Activated CD4-positive, alpha-beta memory T cell treated with anti-CD3 and anti-CD28 coated beads, Interleukin-2, amount 10 ng/mL, durations not matched to agents 7 days and 5 days (primary cell): ENCODE results near the gene PRPF19. TPM values are rescaled to one million over a fixed set of nuclear protein-coding genes. Genes with fewer than 3 reads are reported as not detected.

Source experiments
- CTCF ChIA-PET: fragments of 350-600 bp; sonication (Branson Sonifier 250); formaldehyde crosslinking; loops from one replicate; lab custom pipeline; 2021; ENCODE audit warnings: antibody characterized with exemption, inconsistent platforms; lab: Charles Lee
- POLR2A ChIA-PET: fragments of 350-600 bp; sonication (Branson Sonifier 250); formaldehyde crosslinking; loops from one replicate; lab custom pipeline; 2021; ENCODE audit warnings: antibody characterized with exemption; lab: Charles Lee
- DNase-seq: peaks from one replicate; pipeline ENCODE4 v3.0.0-alpha.2; 2020
- H3K27ac Mint-ChIP-seq: one replicate; pipeline ENCODE4 v1.8.0; 2021; ENCODE audit warnings: mild to moderate bottlenecking, mixed read lengths
- H3K27me3 Mint-ChIP-seq: one replicate; pipeline ENCODE4 v1.8.0; 2021; ENCODE audit warnings: mixed read lengths
- H3K36me3 Mint-ChIP-seq: one replicate; pipeline ENCODE4 v1.8.0; 2021; ENCODE audit warnings: low read depth, mixed read lengths
- H3K4me1 Mint-ChIP-seq: one replicate; pipeline ENCODE4 v1.8.0; 2021; ENCODE audit warnings: mixed read lengths
- H3K4me3 Mint-ChIP-seq: one replicate; pipeline ENCODE4 v1.8.0; 2021; ENCODE audit warnings: mild to moderate bottlenecking, mixed read lengths
- H3K9me3 Mint-ChIP-seq: one replicate; pipeline ENCODE4 v1.8.0; 2021; ENCODE audit warnings: mixed read lengths
- total RNA-seq, 2 experiments: library from RNA; stranded (reverse); gene quantifications; one replicate each; pipeline ENCODE4 v1.2.3, GENCODE V29; 2021

PRPF19 gene
- total RNA-seq, 2 experiments from 2014 or later = 99.2 to 103 TPM

- ChIA-PET CTCF (interaction anchor here (0.7 kb wide), 1 partner anchor 11 kb away, joined by 3 read pairs; no protein-coding TSS in a partner anchor), POLR2A (interaction anchor here (1.1 kb wide), 1 partner anchor 10 kb away, joined by 3 read pairs; no protein-coding TSS in a partner anchor)
- H3K9me3 Mint-ChIP-seq = no peaks in the 10 kb centered on the region
- H3K27ac Mint-ChIP-seq = no peak overlapping the region
- H3K27me3 Mint-ChIP-seq = peaks cover under 1% of the 10 kb centered on the region
- no peak overlapping the region for H3K4me3 Mint-ChIP-seq
- H3K36me3 Mint-ChIP-seq = peaks cover 48% of the 10 kb centered on the region
- H3K4me1 Mint-ChIP-seq = peaks cover 27% of the 10 kb centered on the region
- no peak for DNase-seq
Measured at GRCh38 chr11:60918939-60919265, 12.5 kb upstream of the PRPF19 start.

DNA sequence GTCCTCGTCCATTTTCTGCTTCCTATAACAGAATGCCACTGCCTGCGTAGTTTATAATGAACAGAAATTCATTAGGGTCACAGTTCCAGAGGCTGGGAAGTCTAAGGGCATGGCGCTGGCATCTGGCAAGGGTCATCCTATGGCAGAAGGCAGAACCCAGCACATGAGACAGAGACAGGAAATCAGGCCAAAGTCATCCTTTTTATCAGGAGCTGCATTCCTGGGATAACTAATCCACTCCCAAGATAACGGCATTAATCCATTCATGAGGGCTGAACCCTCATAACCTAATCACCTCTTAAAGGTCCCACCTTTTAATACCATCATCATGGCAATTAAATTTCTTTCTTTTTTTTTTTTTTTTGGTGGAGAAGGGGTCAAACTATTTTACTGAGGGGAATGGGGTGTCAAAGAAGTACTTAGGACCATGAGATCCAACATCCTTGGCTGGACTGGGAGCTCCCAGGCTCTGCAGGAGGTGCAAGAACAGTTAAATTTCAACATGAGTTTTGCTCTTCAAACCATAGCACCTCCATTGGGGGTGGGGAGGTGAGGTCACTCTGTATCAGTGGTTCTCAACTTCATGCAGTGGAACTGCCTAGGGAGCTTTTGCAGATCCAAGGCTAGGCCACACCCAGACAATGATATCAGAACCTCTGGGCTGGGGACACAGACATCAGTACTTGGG, 12.0 kb upstream of the PRPF19 start:
- Mint-ChIP-seq H3K9me3 (no peaks in the 10 kb centered on the region), H3K27ac (no peak overlapping the region), H3K4me1 (peaks cover 29% of the 10 kb centered on the region), H3K36me3 (peaks cover 46% of the 10 kb centered on the region), H3K27me3 (no peaks in the 10 kb centered on the region), H3K4me3 (no peak overlapping the region)
- ChIA-PET POLR2A (interaction anchor here (0.5 to 1.3 kb wide), 2 partner anchors 124 to 130 kb away, joined by 3 to 5 read pairs; no protein-coding TSS in a partner anchor), CTCF (no interaction called here)
- no peak for DNase-seq

GRCh38 chr11:60917267-60917666, 10.9 kb upstream of the PRPF19 start:
- POLR2A ChIA-PET = interaction anchor here (1.3 kb wide), 1 partner anchor 125 kb away, joined by 5 read pairs; no protein-coding TSS in a partner anchor
- Mint-ChIP-seq H3K27me3 (no peaks in the 10 kb centered on the region), H3K36me3 (peaks cover 34% of the 10 kb centered on the region), H3K9me3 (no peaks in the 10 kb centered on the region), H3K4me3 (no peak overlapping the region), H3K27ac (no peak overlapping the region), H3K4me1 (peaks cover 38% of the 10 kb centered on the region)
- DNase-seq = no peak
- CTCF ChIA-PET = interaction anchor here (0.5 to 0.6 kb wide), 2 partner anchors 55 to 261 kb away, joined by 3 read pairs; no protein-coding TSS in a partner anchor

GRCh38 chr11:60916669-60917206, 10.4 kb upstream of the PRPF19 start:
- DNase-seq = no peak
- POLR2A ChIA-PET = interaction anchor here (1.1 to 4.4 kb wide), 4 partner anchors 12 to 475 kb away, joined by 3 to 66 read pairs (median 4); partner anchors contain the start of genes PRPF19 and VPS37C
- Mint-ChIP-seq H3K27ac (no peak overlapping the region), H3K9me3 (no peaks in the 10 kb centered on the region), H3K27me3 (no peaks in the 10 kb centered on the region), H3K4me3 (no peak overlapping the region), H3K4me1 (peaks cover 43% of the 10 kb centered on the region), H3K36me3 (peaks cover 32% of the 10 kb centered on the region)
- CTCF ChIA-PET = interaction anchor here (0.5 to 2.2 kb wide), 4 partner anchors 13 to 271 kb away, joined by 3 to 9 read pairs (median 3); no protein-coding TSS in a partner anchor

DNA sequence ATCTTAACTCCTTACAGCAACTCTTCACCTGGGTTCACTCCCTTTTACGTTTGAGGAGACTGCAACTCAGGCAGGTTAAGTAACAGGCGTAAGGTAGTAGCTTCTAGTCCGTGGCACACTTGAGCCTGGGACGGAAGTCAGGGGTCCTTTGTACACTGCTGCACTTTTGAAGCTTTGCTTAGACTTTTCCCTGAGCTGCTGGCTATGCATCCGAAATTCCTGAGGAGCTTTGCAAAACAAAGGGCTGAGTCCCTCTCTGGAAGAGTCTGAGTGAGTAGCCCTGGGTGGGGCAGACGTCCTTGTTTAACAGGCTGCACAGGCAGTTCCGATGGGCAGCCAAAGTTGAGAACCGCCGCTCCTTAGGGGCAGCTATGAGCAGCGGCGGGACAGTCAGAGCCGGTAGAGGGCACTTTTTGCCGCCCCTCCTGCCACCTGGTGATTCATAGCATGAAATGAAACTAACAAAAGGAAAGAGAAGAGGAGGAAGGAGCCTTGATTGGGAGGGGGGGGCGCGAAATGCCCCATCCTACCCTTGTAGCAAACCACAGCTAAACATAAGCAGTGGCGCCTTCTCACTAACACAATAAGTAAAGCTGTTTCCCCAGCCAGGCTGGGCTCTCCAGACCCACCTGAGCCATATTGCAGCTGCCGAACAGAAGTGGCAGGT, 9.0 kb upstream of the PRPF19 start:
- peaks cover 48% of the 10 kb centered on the region for H3K4me1 Mint-ChIP-seq
- ChIA-PET POLR2A (interaction anchor here (0.6 to 4.4 kb wide), 23 partner anchors 9 to 476 kb away, joined by 3 to 66 read pairs (median 5); partner anchors contain the start of genes CYB561A3, PRPF19, TMEM132A and TMEM138), CTCF (interaction anchor here (0.7 to 4.9 kb wide), 28 partner anchors 8 to 272 kb away, joined by 3 to 52 read pairs (median 3); partner anchors contain the start of gene PRPF19)
- no peaks in the 10 kb centered on the region for H3K9me3 Mint-ChIP-seq
- H3K4me3 Mint-ChIP-seq = peak overlapping the region; percentile 96
- peak overlapping the region; percentile 90 for H3K27ac Mint-ChIP-seq
- peak; percentile 84 for DNase-seq
- peaks cover 19% of the 10 kb centered on the region for H3K36me3 Mint-ChIP-seq
- H3K27me3 Mint-ChIP-seq = no peaks in the 10 kb centered on the region

- Mint-ChIP-seq H3K9me3 (no peaks in the 10 kb centered on the region), H3K36me3 (peaks cover 12% of the 10 kb centered on the region), H3K27me3 (no peaks in the 10 kb centered on the region), H3K4me3 (peak overlapping the region; percentile 96), H3K27ac (peak overlapping the region; percentile 90), H3K4me1 (peaks cover 48% of the 10 kb centered on the region)
- ChIA-PET POLR2A (interaction anchor here (0.8 to 4.4 kb wide), 18 partner anchors 9 to 477 kb away, joined by 3 to 66 read pairs (median 5); partner anchors contain the start of genes CYB561A3, PRPF19, TMEM132A and TMEM138), CTCF (interaction anchor here (0.8 to 4.9 kb wide), 26 partner anchors 7 to 273 kb away, joined by 3 to 52 read pairs (median 4); partner anchors contain the start of gene PRPF19)
- peak; percentile 44 for DNase-seq
Measured at GRCh38 chr11:60914633-60915247, 8.4 kb upstream of the PRPF19 start.

DNA sequence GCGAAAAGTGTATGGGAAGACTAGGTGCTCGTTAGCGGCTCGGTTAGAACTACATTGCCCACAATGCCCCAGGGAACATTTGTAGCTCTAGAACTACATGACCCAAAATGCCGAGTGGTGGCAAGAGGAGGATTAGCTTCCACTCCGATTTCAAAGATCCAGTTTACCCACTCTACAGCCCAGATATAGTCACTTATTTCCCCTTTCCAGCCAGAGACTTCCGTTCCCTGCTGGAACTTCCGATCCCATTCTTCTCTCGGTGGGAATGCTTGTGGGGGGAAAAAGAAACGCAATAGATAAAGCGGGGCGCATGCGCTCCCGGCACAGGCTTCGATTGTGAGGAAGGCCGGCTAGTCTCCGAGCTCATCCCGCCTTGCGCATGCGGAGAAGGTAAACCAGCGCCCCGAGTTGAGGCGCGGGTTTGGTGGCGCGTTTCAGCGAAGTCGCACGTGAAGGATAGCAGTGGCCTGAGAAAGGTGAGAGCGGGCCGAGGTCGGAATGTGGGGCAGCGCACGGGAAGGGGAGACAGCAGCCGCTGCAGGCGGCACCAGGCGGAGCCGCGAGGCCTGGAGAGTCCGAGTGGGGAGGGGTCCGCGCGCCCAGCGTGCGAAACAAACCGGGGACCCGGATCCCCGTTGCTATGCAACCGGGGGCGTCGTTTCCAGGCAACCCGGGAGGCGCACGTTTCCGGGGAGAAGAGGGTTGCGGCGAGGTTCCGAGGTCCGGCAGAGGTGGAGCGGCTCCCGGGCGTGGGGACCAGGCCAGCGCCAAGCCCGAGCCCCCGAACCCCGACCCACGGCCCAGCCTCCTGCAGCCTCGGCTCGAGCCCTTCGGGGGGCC, 7.6 kb upstream of the PRPF19 start, which contains the start of gene TMEM109:
TSS of gene TMEM109 (plus strand) at position 366 of the 840 bp plus-strand sequence. CDS start 5,536 bp downstream, outside the sequence.
- Mint-ChIP-seq H3K4me1 (peaks cover 46% of the 10 kb centered on the region), H3K4me3 (peak within 1 kb of the TSS; percentile 96), H3K36me3 (peaks cover 10% of the 10 kb centered on the region), H3K27ac (peak within 1 kb of the TSS; percentile 95), H3K27me3 (peaks cover 7% of the 10 kb centered on the region), H3K9me3 (no peaks in the 10 kb centered on the region)
- CTCF ChIA-PET = interaction anchor here (0.8 to 4.9 kb wide), 17 partner anchors 11 to 602 kb away, joined by 3 to 52 read pairs (median 4); partner anchors contain the start of genes CYB561A3, PRPF19 and TMEM138
- POLR2A ChIA-PET = interaction anchor here (0.6 to 4.4 kb wide), 17 partner anchors 9 to 516 kb away, joined by 3 to 66 read pairs (median 5); partner anchors contain the start of genes CPSF7, PRPF19, SDHAF2 and TMEM132A
- DNase-seq = peak; percentile 88

GRCh38 chr11:60912851-60913528, 6.6 kb upstream of the PRPF19 start:
- no peak for DNase-seq
- Mint-ChIP-seq H3K36me3 (peaks cover 10% of the 10 kb centered on the region), H3K4me1 (peaks cover 43% of the 10 kb centered on the region), H3K27ac (no peak overlapping the region), H3K4me3 (peak overlapping the region; percentile 96), H3K27me3 (peaks cover 16% of the 10 kb centered on the region), H3K9me3 (no peaks in the 10 kb centered on the region)
- CTCF ChIA-PET = interaction anchor here (0.9 to 4.9 kb wide), 13 partner anchors 10 to 603 kb away, joined by 3 to 52 read pairs (median 5); partner anchors contain the start of genes CYB561A3, PRPF19 and TMEM138
- POLR2A ChIA-PET = interaction anchor here (0.6 to 4.4 kb wide), 15 partner anchors 8 to 517 kb away, joined by 3 to 66 read pairs (median 4); partner anchors contain the start of genes CPSF7, PRPF19, SDHAF2 and TMEM132A

- Mint-ChIP-seq H3K27me3 (peaks cover 16% of the 10 kb centered on the region), H3K4me3 (peak overlapping the region; percentile 3), H3K9me3 (no peaks in the 10 kb centered on the region), H3K27ac (peak overlapping the region; percentile 44), H3K4me1 (peaks cover 45% of the 10 kb centered on the region), H3K36me3 (peaks cover 10% of the 10 kb centered on the region)
- ChIA-PET POLR2A (interaction anchor here (0.7 to 1.9 kb wide), 7 partner anchors 9 to 518 kb away, joined by 3 to 5 read pairs (median 5); partner anchors contain the start of genes CPSF7, SDHAF2 and TMEM132A), CTCF (interaction anchor here (1.4 to 4.9 kb wide), 4 partner anchors 9 to 275 kb away, joined by 5 to 52 read pairs (median 7); partner anchors contain the start of gene PRPF19)
- no peak for DNase-seq
Measured at GRCh38 chr11:60912223-60912850, 6.0 kb upstream of the PRPF19 start.

DNA sequence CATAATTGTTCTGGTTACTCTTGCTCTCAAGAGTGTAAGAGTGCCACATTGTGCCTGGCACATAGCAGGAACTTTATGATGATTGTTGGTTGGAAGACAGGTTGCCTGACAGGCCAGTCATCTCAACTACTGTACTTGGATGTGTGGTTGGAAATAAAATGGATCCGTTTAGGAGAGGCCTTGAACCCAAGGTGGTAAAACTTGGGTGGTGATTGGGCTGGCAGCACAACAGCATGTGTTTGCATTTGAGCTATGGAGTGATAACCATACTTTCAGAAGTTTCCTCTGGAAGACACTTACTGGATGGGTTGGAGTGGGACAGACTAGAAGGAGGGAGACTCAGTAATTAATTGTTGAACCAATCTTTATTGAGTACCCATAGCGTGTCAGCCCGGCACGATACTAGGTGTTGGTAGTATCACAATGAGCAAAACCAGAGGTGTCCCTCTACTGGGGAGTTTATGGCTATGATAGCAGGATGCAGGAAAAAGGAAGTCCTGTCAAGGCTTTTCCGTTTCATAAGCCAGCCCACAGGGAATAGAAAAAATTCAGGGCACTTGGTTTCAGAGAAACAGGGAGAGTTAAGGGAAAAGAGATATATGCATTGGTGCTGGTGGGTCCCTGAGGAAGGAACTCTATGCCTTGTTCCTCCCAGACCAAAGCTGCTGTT, 4.5 kb upstream of the PRPF19 start:
- H3K9me3 Mint-ChIP-seq = no peaks in the 10 kb centered on the region
- ChIA-PET POLR2A (no interaction called here), CTCF (no interaction called here)
- DNase-seq = no peak
- H3K4me3 Mint-ChIP-seq = no peak overlapping the region
- H3K36me3 Mint-ChIP-seq = peaks cover 4% of the 10 kb centered on the region
- peaks cover 16% of the 10 kb centered on the region for H3K27me3 Mint-ChIP-seq
- no peak overlapping the region for H3K27ac Mint-ChIP-seq
- peaks cover 40% of the 10 kb centered on the region for H3K4me1 Mint-ChIP-seq
